Gastrocnemius medialis (tissue), 4 donors: ENCODE data around the gene CD52.

Source experiments
- CTCF ChIP-seq, 5 experiments: fragments of 450-650 bp in 3 of 5; fragments of 200-600 bp in 2 of 5; sonication (generic) in 2 of 5; IDR thresholded peaks in 4 of 5; conservative IDR thresholded peaks in 1 of 5; 1 replicate in 4 of 5; 2 replicates in 1 of 5; pipeline ENCODE4 v1.5.1; 2016 to 2019; ENCODE audit warnings: antibody characterized with exemption in 5 of 5, mild to moderate bottlenecking in 3 of 5, moderate library complexity in 3 of 5
- POLR2A ChIP-seq, 2 donors: fragments of 450-650 bp; IDR thresholded peaks; one replicate each; pipeline ENCODE4 v1.6.1; 2017; ENCODE audit warnings: antibody characterized with exemption in 2 of 2, mild to moderate bottlenecking in 2 of 2, moderate library complexity in 2 of 2

DNA sequence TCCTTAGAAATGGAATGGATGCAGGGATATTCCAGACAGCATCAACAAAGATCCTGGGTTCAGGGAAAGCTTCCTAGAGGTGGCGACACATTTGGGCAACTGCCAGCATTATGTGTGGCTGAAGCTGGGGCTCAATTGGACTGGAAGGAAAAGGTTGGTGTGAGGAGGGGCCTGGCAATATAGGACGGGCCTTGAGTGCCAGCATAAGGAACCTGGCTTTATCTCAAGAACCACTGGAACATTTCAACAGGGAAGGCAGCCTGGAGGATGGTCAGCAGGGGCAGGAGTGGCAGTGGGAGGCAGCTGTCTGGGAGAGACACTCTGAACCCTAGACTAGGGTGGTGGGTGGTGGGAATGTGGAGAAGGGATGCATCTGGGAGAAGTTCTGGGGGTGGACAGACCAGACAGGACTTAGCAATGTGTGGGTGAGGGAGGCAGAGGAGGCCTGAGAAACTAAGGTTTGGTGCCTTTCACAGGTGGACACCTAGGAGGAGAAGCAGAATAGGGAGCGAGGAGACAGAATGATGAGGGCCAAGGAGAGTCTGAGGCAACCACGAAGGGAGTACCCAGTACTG, 34.4 kb upstream of the CD52 start:
- TF ChIP-seq CTCF (IDR thresholded peaks at IDR 0.05 in 4 of 5, conservative IDR thresholded peaks at IDR 0.05 in 1 of 5) (no peak), POLR2A (IDR thresholded peaks at IDR 0.05) (no peak)
